CD4-positive, alpha-beta T cell treated with Interleukin-17A for 1 hour (primary cell): Measurements from ENCODE around the gene TSPYL2.

ENCODE experiments used
- DNase-seq: peaks from one replicate; pipeline ENCODE4 v3.0.0-alpha.2; 2020

The TSPYL2 gene

DNA sequence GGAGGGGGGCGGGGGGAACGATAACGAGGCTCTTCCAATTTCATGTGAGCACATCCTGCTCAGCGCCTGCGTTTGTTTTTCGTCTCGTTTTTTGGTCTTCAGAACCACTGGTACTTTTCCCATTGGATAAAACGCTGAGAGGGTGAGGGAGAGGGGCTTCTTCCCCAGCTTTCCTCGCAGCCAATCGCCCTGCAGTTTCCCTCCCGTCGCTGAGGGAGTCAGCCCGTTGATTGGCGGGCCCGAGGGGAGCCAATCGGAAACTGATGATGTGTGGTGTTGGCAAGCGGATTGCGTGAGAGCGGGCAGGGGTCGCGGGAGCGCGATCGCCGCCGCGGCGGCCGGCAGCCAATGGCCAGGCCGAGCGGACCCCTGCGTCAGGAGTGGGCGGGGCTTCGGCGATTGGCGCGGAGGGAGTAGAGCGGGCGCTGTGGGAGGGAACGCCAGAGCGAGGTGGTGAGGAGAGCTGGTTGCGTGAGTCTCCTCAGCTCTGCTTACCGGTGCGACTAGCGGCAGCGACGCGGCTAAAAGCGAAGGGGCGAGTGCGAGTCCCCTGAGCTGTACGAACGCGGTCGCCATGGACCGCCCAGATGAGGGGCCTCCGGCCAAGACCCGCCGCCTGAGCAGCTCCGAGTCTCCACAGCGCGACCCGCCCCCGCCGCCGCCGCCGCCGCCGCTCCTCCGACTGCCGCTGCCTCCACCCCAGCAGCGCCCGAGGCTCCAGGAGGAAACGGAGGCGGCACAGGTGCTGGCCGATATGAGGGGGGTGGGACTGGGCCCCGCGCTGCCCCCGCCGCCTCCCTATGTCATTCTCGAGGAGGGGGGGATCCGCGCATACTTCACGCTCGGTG lies at the start of gene TSPYL2:
Gene TSPYL2 (plus strand): TSS at position 443 of the 848 bp plus-strand sequence. CDS start 132 bp downstream, at position 575.
- peak; percentile 97 for DNase-seq

DNA sequence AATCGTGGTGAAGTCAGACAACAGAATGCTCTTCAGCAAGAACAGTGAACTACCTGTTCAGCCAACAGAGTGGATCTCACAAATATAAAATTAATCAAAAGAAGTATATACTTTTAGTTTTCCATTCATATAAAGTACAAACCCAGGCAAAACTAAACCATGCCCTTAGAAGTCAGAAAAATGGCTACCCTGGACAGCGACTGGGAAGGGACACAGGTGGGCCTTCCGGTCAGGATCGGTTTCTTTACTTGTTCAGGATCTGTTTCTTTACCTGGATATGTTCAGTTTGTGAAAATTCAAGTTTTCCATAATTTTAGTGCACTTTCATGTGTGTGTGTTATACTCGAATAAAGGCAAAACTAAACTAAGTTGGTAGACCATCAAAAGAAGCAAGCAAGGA lies 46.0 kb upstream of the TSPYL2 start:
- no peak for DNase-seq

DNA sequence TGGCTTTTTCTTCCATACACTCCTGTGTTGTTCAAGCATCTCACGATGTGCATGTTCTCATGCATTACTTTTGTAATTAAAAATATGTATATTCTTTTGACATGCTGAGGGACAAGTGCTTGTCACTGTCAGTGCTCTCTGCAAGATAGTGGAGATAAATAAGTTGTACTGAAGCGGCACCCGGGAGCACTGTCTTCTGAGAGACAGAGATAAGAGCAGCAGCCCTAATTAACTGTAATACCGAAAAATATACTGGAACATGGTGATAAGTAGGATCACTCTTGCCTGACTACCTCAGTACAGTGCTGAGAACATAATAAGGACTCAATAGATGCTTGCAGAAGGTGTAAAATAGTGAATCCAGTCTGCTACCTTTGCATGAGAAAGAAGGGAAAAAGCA lies 42.9 kb upstream of the TSPYL2 start:
- DNase-seq, result no peak

DNA sequence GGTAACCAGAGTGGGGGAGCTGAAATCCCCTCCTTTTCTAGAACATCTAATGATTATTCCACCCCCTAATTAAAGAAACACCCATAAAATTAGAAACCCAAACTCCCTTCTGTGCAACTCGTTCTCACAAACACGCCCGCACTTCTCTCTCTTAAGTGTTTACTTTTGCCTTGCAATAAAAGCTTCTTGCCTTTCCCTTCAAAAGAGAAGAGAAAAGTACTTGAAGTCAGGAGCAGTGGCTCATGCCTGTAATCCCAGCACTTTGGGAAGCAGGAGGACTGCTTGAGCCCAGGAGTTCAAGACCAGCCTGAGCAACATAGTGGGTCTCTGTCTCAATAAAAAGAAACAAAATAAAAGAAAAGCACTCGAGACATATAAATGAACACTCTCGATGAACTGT lies 37.2 kb upstream of the TSPYL2 start:
- no peak for DNase-seq

DNA sequence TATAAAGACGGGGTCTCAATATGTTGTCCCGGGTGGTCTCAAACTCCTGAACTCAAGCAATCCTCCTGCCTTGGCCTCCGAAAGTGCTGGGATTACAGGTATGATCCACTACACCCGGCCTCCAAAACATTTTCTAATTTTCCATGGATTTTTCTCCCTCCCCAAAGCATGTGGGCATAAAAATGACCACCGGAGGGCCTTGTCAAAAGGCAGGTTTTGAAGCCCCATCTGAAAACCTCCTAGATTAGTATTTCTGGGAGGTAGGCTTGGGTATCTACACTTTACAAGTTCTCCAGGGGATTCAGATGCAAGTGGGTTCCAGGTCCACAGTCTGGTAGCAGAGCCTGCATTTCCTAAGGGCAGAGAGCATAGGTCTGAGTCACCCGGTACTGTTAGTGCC lies 34.9 kb upstream of the TSPYL2 start:
- no peak for DNase-seq

DNA sequence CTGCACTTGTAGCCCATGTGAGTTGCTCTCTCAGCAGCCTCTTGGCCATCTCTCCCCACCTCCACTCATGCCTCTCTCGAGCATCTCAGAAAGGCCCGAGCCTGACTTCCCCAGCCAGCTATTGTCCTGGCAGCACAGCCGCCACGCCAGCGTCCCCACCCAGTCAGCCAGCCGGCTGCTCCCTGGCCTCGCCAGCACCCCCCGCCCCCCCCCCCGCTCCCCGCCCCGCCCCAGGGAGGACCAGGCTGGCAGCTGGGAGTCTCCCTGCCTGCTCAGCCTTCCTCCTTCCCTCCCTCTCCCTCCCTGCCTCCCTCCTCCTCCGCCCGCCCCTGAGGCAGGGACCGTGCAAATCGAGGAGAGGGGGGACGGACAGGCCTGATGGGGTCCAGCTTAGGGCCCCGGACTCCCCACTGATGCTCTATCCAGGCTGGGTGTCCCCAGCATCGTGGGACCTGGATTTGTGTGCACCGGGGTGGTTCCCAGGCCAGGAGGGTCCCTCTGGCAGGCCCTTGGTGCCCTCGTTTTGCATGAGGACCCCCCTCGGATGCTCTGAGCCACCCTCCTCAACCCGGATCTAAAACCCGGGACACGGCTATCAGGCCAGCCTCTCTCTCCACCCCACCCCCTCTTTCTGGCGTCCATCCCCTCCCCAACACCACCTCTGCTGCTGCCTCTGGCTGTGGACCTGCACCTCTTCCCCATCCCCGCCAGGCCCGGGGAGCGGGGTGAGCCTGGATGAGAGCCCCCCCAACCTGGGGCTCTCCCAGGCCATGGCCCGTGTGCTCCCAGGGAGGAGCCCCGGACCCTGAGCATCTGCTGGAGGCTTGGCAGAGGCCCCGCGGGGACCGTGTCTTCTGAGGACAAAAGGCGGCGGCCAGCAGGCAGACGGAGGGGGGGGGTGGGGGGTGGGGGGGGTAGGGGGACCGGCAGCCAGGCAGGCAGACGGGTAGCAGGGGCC lies 33.7 kb upstream of the TSPYL2 start, which contains the start of gene GPR173:
Gene GPR173 (plus strand): TSS at position 621 of the 958 bp plus-strand sequence. CDS start 27,833 bp downstream, outside the sequence.
- DNase-seq, result no peak

DNA sequence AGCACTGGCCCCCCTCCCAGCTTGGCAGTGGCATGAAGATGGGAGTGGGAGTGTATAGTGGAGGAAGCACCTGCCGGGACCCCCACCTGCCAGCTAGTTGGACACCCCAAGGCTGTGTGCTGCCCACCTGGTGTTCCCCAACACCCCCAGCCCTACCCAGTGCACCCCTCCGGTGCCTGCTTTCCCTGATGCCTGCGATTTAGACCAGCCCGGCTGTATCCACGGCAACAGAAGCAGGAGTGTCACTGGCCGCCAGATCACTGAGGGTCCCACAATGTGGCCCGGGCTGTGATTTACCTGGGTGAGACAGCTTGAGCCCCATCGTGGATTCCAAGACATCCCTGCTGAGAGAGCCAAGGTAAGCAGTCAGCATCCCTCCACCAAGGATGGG lies 33.0 kb upstream of the TSPYL2 start:
- DNase-seq, result no peak

DNA sequence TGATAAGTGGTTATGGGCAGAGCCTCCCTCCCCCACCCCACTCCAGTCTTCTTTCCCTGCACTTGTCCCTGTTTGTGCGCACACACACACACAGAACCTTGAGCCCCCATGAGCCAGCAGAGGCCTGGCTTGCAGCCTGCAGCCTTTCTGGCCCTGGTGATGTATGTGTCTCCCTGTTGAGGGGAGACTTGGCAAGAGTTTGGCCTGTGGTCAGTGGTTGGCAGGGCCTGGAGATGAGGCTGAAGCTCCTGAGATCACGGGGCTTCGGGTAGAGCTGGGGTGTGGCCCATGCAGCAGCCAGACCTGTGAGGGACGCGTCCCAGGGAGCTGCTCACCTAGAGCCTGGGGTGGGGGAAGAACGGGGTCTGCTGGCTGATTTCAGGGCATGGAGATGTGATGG lies 31.3 kb upstream of the TSPYL2 start:
- DNase-seq, result no peak

DNA sequence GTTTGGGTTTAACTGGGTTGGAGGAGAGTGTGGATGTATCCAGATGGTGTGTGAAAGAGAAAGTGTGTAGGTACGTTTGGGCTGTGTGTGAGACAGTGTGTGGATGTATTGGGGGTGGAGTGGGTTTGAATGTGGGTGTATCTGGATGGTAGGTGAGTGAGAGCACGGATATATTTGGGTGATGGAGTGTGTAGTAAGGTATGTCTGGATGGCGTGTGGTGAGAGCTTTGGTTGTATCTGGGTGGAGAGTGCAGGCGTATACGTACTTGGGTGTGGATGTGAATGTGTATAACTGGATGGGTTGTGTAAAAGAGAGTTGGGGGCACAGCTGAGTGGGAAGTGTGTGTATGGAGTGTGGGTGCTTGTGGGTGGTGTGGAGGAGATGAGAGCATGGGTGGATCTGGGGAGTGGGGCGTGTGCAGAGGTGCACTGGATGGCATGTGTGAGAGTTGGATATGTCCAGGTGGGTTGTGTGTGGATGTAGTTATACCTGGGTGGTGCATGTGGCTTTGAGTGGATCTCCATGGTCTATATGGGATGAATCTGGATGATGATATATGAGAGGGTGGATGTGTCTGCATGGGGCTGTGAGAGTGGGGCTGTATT lies 26.8 kb upstream of the TSPYL2 start:
- no peak for DNase-seq

DNA sequence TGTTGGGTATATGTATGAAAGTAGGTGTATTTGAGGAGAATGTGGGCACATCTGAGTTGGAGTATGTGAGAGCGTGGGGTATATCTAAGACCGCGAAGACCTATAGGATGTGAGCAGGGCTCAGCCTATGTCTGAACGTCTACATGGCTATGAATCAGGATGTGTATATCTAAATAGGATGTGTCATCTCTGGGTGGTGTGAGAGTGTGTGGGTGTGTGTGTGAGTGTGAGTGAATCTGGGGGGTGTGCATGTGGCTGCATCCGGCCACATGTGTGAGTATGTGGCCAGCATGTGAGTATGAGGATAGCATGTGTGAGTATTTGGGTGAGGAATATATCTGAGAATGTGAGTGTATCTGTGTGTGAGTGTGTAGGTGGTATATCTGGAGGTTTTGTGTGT lies 25.9 kb upstream of the TSPYL2 start:
- no peak for DNase-seq

DNA sequence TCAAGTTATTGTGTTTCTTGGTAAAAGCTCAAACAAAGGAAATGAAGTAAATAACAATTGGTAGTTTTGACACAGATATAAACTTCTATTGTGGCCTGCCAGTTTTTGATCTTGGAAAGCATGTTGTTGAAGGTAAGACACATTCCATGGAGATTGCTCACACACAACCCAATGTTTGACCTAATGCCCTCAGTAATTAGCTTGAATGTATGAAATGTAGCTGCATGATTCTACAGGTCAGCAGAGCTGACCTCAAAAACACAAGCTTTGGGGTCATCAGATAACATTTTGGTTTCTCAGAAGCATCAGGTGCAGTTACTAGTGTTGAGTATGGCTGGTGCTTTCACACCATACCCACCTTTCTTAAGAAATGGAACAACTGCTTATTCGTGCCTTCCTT lies 17.1 kb upstream of the TSPYL2 start:
- no peak for DNase-seq

DNA sequence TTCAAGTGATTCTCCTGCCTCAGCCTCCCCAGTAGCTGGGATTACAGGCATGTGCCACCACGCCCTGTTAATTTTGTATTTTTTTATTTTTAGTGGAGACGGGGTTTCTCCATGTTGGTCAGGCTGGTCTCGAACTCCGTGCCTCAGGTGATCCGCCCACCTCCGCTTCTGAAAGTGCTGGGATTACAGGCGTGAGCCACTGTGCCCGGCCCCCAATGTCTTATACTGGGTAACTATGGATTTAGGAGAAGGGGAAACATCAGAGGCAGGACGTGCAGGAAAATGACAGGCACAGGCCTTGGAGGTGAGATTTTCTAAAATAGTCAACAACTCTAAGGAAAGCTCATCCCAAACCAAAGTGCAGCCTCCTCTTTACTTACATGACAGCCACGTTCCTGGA lies 11.1 kb upstream of the TSPYL2 start:
- DNase-seq, result no peak

DNA sequence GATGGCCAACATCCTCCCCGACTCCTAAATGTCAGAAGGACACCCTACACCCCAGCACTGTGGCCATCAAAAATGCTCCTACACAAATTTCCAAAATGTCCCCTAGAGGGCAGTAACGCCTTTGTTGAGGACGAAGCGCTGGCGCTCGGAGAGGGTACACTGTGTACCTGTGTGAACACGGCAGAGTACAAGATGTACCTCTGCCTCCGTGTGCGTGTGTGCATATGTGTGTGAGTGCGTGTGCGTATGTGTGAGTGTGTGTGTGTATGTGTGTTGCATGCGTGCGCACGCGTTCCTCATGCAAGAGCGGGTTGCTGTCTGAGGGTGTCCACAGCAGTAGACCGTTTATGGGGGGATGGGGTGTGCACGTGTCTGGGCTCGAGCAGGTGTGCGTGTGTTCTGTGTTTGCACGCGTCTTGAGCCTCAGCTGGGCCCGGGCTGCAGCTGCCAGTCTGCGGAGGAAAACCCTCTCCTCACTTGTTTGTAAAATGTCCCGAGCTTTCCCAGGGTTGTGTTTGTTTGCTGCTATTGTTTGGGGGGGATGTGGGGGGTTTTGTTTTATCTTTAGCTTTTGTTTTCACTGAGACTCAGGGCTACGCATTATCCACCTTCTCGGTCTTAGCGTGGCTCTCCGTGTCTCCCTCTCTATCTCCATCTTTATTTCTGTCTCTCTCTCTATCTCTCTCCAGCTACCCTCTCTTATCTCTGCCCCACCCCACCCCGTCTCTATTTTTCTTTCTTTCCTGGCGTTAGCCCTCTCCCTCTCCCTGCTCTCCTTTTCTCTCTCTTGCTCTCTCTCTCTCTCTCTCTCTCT lies 10.4 kb upstream of the TSPYL2 start:
- peak; percentile 87 for DNase-seq

DNA sequence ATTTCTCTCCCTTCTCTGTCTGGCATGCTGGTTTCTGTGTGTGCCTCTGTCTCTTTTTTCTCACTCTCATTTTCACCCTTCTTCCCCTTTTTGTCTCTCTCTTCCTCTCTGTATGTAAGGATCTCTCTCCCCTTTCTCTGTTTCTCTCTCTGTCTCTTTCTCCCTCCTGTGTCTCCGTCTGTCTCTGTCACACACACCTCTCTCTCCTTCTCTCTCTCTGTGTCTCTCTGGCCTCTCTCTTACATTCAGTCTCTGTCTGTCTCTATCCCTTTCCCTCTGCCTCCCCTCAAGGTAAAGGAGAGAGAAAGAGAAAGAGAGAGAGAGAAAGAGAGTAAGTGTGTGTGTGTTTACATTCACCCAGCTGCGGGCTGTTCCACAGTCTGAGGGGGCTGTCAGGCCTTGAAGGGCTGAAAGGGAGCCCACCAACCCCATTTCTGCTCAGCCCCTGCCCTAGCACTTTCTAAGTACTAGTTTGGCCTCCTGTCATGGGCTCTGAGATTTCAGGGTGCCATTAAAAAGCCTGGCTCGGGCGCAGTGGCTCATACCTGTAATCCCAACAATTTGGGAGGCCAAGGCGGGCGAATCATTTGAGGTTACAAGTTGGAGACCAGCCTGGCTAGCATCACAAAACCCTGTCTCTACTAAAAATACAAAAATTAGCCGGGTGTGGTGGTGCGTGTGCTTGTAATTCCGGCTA lies 9.6 kb upstream of the TSPYL2 start:
- DNase-seq, result no peak

DNA sequence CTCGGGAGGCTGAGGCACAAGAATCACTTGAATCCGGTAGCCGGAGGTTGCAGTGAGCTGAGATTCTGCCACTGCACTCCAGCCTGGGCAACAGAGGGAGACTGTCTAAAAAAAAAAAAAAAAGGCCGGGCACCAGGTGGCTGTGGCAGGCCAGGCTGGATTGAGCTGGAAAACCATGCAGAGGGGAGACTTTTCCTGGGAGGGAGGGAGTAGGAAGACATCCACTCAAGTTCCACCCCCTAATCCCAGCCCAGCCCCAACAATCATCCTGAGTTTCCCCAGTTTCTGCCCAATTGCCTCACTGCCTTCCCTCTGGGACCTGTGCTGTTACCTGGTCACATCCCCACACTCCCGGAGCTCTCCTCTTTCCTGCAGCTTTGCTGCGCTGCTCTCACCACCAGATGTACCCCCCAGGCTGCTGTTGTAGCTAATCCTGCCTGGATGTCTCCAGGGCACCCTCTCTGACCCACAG lies 9.0 kb upstream of the TSPYL2 start:
- DNase-seq, result no peak

DNA sequence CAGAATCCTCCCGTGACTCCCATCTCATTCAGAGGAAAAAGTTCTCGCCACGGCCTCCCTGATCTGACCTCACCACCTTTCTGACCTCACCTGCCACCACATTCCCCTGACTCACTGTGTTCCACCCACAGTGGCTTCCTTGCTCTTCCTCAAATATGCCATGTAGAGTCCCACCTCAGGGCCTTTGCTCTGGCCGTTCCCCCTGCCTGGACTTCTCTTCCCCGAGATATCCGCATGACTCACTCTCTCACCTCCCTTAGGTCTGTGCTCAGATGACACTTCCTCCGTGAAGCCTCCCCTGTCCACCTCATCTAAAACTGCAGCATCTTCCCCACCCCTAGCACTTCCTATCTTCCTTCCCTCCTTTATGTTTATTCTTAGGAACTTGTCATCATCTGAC lies 7.2 kb upstream of the TSPYL2 start:
- DNase-seq, result no peak

DNA sequence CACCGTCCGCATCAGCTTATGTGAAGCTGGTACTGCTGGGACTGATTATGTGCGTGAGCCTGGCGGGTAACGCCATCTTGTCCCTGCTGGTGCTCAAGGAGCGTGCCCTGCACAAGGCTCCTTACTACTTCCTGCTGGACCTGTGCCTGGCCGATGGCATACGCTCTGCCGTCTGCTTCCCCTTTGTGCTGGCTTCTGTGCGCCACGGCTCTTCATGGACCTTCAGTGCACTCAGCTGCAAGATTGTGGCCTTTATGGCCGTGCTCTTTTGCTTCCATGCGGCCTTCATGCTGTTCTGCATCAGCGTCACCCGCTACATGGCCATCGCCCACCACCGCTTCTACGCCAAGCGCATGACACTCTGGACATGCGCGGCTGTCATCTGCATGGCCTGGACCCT lies 5.5 kb upstream of the TSPYL2 start:
- DNase-seq, result no peak

DNA sequence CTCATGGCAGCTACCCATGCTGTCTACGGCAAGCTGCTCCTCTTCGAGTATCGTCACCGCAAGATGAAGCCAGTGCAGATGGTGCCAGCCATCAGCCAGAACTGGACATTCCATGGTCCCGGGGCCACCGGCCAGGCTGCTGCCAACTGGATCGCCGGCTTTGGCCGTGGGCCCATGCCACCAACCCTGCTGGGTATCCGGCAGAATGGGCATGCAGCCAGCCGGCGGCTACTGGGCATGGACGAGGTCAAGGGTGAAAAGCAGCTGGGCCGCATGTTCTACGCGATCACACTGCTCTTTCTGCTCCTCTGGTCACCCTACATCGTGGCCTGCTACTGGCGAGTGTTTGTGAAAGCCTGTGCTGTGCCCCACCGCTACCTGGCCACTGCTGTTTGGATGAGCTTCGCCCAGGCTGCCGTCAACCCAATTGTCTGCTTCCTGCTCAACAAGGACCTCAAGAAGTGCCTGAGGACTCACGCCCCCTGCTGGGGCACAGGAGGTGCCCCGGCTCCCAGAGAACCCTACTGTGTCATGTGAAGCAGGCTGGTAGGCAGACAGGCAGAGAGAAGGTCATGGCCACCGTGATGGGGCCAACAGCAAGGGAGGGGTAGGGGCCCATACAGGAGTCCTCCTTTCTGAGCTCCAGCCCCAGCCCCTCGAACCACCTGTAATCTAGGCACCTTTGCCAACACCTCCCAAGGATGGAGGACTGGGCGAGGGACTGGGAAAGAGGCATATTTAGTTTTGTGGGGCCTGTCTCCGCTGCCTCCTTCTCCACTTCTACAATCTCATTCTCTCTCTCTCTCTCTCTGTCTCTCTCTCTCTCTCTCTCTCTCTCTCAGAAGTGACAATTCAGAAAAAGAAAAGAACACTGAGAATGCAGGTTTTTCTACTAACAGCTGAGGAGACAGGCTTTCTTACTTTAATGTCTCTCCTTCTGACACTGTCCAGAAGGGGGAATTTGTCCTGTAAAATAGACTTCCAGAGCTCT lies 4.7 kb upstream of the TSPYL2 start:
- peak; percentile 17 for DNase-seq

DNA sequence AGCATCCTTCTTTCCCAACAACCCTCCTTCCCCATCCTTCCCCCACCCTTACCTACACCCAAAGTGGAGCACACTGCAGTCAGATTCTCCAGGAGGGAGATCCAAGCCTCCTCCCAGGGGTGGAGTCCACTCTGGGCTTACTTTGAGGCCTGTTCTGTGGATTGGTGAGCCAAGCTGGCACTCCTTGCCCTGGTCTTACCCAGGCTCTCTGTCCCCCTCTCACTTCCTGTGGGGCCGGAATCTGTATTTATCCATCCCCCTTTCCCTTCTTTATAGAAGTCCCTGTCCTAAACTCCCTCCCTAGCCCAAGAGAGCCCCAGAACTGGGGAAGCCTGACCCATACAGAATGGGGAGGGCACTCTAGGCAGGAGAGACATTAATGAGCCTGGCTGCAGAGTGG lies 3.2 kb upstream of the TSPYL2 start:
- DNase-seq, result no peak
